GM21381 (cell line): ENCODE results near the gene RBMS1.

Experiments
- ATAC-seq: cut with Tn5 transposase; IDR thresholded peaks from one replicate; pipeline ENCODE4 v1.9.1; 2021; ENCODE audit warnings: mild to moderate bottlenecking, moderate library complexity; ENCODE audit not compliant: unreplicated experiment

The RBMS1 gene

DNA sequence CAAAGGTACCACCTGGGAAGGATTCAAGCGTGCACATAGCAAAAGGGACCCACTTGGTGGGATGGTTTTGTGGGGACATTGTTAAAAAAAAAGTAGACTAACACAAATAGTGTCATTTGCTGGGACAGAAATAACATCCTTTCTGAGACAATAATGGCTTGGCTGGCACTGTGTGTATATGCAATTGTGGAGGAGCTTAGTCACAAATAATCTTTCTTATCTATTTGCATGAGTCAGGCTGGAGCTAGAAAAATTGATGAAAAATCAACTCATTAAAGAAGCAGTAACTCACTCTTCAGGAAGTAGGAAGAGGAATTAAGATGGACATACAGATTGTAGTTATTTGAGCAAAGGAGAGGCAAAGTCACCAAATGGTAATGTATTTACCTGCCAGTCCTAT is 264.0 kb downstream of the RBMS1 start:
- no peak for ATAC-seq

DNA sequence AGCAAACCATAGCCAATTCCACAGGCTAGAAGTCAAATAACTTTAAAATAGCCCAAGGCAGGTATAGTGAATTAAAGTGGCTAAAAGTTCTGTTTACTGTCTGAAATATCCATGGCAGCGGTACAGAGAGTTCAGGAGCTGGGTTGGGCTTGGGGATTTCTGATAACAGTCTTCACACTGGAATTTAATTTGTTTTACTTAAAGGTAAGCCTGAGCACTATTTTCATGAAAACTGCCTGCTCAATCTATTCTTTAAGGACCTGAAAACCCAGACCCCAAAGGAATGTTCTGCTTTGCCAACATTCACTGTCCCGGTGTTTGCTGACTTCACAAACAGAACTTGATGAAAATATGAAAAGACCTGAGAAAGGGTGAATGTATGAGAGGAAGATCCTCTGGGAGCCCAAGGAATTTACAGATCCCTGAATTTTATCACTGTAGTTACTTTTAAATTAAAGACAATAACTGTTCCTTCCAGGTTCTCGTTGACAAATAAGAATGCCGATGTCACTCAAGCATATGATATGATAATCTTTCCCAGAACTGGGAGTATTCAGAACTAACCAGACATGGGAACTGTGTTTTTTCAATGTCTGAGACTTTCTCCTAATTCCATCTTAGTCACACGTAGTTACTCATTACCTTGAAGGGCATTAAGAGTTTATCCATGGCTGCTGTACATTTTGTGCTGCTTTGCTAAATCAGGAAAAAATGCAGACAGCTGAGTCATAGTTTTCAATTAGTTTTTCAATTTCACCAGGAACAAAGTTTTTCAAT is 265.3 kb downstream of the RBMS1 start:
- ATAC-seq: no peak

DNA sequence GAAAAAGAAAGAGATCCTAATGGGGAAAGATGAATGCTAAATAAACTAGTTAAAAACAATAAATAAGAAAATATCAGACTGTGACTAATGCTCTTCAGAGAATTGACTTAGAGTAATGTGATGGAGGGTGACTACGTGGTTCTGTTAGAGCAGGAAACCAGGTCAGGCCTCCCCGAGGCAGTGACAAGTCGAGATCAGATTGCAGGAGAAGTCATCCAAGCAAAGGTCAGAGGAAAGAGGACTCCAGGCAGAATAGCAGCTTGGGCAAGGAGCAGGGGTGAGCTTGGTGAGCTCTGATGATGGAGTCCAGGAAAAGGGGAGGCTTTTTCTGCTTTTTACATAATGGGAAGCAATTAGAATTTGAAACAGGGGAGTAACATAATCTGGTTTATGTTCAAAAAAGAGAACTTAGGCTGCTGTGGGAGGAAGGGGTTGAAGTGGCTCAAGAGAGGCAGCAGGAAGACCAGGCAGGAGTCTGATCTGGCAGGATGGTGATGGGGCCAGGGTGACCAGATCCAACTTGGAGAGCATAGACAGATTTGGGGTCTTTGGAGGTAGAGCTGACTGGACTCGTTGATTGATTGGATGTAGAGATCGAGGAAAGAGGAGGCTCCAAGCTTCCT is 266.2 kb downstream of the RBMS1 start:
- ATAC-seq: no peak

DNA sequence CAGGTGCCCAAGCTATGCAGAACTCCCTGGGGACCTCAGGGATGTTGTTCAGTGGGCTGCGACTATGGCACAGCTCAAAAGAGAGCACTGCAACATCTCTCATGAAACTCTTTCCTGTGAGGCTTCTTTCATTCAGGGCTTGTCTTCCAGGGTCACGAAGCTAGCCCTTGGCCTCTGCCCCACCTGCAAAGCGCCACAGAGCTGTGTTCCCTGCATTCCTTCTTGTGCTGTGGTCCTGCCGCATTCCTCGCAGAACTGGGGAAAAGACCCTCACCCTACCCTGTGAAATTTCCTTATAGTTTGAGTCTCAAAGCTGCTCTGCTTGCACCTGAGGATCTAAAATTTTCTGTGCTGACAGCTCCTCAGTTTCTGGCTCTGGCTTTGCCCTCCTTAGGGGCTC is 267.2 kb downstream of the RBMS1 start:
- no peak for ATAC-seq

DNA sequence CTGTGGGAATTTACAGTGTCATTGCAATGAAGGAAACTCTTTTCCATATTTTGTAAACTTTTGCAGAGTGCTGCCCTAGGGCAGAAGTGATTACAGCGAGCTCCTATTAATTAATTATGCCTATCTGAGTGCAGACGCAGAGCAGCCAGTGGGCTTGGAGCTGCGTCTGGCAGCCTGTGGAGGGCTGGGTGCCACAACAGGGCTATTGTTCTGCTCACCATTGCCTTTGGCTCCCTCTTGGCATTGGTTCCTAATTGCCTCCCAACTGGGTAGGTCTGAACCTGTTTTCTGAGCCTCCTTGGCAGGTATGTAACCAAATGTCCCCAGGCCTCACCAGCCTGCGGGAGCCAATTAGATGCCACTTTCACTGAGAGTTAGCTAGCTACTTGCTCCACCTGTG is 267.9 kb downstream of the RBMS1 start:
- no peak for ATAC-seq

DNA sequence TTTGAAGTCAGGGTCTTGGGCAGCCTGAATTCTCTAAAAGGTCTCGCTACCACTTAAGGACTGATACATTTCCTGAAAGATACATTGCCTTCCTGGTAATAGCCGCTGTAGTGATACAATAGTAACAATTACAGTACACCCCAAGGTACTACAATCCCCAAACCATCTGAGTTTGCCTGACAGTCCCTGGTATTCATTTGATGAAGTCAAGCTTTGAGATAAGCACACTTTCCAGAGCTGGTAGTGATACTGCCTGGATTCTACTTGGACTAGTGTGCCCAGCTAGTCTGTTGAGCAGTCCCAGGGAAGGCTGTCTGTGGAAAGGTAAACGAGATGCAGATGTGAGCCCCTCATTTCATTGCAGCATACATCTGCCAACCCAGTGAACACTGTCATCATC is 269.1 kb downstream of the RBMS1 start:
- ATAC-seq: peak; percentile 6

DNA sequence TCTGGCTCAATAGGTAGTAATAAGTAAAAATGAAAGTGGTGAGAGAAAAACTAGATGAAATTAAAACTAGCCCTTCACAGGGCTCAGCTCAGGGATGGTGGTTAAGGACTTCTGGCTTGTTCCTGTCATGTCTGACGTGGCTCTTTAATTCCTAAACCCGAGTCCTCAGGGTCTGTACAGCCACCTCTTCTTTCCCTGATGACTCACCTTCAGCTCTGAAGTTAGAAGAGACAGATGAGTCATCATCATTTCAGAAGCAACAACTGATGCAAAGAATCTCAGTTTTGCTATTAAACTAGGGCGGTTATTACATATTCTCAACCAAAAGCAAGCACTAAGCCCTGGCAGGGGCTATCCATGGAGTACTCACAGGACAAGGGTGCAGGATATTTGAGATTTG is 269.5 kb downstream of the RBMS1 start:
- ATAC-seq: peak; percentile 96

DNA sequence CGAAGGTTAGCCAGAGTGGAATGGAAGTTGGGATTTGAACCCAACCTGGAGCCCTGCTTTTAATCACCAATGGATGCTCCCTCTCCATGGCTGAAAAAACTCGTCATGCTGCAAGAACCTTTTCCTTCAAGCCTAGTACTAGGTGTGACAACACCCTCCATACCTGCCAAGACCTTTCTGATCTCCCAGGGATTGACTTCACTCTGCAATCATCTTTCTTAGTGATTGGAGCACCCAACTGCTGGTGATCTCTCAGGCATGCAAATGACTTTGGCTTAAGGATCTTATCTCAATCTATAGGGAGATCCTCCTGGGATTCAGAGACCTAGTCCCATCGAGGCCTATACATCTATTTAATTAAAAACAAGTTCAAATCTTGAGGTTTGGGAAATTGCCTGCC is 270.0 kb downstream of the RBMS1 start:
- ATAC-seq: no peak

DNA sequence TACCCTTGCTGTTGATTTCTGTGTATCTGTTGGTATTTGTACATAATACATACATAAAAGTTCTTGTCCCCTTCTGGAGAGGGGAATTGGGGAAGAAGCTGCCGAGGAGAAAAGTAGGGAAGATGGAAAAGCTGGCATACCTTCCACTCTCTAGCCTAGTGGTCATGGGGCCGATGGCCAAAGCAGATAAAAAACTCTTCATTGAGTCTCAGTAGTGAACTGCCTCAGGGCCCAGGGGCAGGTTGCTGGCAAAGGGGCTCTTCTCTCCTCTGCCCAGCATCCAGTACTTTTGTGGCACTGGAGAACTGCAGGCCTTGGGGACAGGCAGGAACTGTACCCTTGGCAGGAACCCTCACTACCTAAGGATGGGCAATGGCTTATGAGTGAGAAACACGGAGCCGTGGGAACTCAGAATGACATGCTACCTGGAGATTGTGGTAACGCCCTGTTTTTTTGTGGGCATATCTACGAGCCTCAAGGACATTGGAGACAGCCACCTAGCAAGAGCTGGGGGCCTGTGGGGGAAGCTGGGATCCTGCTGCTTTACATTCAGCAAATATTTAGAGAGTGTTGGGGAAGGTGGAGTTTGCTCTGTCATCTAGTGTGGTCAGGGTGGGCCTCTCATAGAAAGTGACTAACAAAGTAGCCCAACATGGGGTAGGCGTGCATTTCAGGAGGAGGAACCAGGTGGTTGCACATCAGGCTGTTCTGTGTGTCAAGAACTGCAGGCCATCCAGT is 270.9 kb downstream of the RBMS1 start:
- ATAC-seq: no peak
